HL-60 (cell line): ENCODE data around the gene CHCHD6.

Experiments used
- SPI1 ChIP-seq: IDR thresholded peaks from 2 replicates; pipeline ENCODE4 v1.6.1; 2012; ENCODE audit warnings: low read depth, mild to moderate bottlenecking, borderline replicate concordance
- TF ChIP-seq, protein P1 (sequence below): IDR thresholded peaks from one replicate; pipeline ENCODE4 v1.5.1; 2011; ENCODE audit warnings: low read length, control low read depth, inconsistent platforms; ENCODE audit not compliant: insufficient read depth

DNA sequence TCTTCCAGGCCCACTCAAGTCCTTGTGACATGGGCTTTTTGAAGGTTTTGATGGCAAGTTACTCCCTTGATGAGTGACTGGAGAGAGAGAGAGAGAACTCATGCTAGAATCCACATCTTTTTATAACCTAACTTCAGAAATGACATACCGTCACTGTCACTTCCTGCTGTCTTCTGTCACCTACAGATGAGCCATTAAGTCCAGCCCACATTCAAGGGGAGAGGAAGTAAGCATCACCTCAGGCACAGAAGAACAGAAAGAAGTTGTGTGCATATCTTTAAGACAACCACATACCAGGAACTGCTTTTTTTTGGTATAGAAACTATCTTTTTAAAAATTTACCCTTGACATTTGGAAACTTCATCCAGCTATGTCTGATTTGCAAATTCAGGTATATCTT lies 32.5 kb upstream of the CHCHD6 start:
- TF ChIP-seq, protein P1, sequence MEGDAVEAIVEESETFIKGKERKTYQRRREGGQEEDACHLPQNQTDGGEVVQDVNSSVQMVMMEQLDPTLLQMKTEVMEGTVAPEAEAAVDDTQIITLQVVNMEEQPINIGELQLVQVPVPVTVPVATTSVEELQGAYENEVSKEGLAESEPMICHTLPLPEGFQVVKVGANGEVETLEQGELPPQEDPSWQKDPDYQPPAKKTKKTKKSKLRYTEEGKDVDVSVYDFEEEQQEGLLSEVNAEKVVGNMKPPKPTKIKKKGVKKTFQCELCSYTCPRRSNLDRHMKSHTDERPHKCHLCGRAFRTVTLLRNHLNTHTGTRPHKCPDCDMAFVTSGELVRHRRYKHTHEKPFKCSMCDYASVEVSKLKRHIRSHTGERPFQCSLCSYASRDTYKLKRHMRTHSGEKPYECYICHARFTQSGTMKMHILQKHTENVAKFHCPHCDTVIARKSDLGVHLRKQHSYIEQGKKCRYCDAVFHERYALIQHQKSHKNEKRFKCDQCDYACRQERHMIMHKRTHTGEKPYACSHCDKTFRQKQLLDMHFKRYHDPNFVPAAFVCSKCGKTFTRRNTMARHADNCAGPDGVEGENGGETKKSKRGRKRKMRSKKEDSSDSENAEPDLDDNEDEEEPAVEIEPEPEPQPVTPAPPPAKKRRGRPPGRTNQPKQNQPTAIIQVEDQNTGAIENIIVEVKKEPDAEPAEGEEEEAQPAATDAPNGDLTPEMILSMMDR, result no peak
- peak; percentile 6; the same call in 1 of the 2 replicates for TF ChIP-seq SPI1
